Measurements from ENCODE around the gene TTYH3. TPM values are rescaled to one million over a fixed set of nuclear protein-coding genes. Genes with fewer than 3 reads are reported as not detected.

TTYH3 gene
- total RNA-seq, 1 donor from 2014 or later, result 324 TPM

DNA sequence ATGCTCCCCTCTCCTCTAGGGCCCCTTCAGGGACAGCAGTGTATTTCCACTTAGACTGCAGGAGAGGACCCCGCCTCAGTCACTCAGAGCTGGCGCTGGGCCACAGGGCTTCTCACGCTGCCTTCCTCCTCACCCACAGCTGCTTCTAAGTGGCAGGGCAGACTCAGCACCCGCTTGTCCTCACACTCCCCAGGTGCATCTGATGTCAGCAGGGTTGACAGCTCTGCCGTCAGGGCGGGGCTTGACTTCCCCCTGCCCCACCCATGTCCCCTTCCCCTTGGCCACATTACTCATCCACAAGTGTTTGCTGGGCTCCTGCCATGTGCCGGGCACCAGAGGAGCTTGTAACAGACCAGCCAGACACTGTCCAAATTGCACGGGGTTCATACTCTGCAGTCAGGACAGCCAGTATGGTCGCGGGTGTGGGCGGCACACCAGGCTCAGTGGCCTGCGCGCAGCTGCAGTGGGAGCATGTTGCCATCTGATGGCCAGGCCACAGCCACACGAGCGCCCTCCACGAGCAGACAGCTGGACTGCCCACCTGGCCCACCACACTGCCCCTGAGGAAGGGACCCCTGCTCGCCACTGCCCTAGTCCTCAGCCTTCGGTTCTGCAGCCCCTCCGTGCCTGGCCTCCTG is 29.3 kb upstream of the TTYH3 start:
- DNase-seq, result no peak
- Mint-ChIP-seq H3K27me3 (ENCODE audit: unreplicated experiment) (peaks cover 4% of the 10 kb centered on the region), H3K4me3 (ENCODE audit: unreplicated experiment) (no peak overlapping the region), H3K4me1 (ENCODE audit: low read depth, unreplicated experiment) (peaks cover 6% of the 10 kb centered on the region), H3K36me3 (ENCODE audit: unreplicated experiment) (no peaks in the 10 kb centered on the region), H3K9me3 (ENCODE audit: unreplicated experiment) (peaks cover 5% of the 10 kb centered on the region), H3K27ac (ENCODE audit: unreplicated experiment) (no peak overlapping the region)
- TF ChIP-seq, protein P1, sequence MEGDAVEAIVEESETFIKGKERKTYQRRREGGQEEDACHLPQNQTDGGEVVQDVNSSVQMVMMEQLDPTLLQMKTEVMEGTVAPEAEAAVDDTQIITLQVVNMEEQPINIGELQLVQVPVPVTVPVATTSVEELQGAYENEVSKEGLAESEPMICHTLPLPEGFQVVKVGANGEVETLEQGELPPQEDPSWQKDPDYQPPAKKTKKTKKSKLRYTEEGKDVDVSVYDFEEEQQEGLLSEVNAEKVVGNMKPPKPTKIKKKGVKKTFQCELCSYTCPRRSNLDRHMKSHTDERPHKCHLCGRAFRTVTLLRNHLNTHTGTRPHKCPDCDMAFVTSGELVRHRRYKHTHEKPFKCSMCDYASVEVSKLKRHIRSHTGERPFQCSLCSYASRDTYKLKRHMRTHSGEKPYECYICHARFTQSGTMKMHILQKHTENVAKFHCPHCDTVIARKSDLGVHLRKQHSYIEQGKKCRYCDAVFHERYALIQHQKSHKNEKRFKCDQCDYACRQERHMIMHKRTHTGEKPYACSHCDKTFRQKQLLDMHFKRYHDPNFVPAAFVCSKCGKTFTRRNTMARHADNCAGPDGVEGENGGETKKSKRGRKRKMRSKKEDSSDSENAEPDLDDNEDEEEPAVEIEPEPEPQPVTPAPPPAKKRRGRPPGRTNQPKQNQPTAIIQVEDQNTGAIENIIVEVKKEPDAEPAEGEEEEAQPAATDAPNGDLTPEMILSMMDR (IDR thresholded peaks at IDR 0.05; ENCODE audit: partially characterized antibody, unreplicated experiment), result no peak

DNA sequence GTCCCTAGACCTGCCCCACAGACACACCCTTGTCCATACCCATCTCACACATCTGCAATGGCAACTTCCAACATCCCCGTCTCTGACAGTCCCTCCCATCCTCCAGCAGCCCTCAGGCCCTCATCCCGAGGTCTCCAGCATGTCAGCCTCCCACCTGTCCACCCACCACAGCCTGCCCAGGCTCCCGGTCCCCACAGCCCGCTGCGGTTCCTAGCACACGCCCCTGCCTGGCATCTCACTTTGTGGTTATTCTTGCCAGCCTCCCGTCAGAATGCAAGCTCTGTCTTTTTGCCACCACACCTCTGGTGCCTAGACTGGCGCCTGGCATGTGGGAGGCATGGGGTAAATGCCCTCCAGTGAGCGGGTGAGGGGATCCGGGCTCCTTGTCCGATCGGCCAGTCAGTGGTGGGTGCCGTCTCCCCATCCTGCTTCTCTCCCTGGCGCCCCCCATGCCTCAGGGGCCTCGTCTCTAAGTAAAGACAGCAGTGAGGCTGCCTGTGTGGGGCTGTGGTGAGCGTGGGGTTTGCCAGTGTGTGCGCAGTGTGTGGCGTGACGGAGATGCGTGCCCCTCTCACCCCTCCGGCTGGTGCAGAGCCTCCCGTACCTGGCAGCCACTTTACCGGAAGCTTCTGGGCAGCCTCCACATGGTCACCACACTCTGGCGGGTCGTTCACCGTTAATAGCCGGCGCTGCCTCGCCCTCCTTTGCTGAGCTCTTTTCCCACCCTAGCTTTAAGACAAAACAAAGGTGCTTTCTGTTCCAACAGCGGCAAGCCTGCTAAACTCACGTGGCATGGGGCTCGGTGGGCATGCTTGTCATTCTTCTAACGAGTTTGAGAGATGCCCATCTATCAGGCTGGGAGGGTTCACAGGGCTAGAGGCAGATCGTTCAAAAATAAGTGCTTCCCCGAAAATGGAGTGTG is 28.5 kb upstream of the TTYH3 start:
- Mint-ChIP-seq H3K36me3 (ENCODE audit: unreplicated experiment) (no peaks in the 10 kb centered on the region), H3K9me3 (ENCODE audit: unreplicated experiment) (peaks cover 5% of the 10 kb centered on the region), H3K27ac (ENCODE audit: unreplicated experiment) (no peak overlapping the region), H3K4me1 (ENCODE audit: low read depth, unreplicated experiment) (peaks cover 8% of the 10 kb centered on the region), H3K4me3 (ENCODE audit: unreplicated experiment) (no peak overlapping the region), H3K27me3 (ENCODE audit: unreplicated experiment) (peaks cover 4% of the 10 kb centered on the region)
- DNase-seq, result no peak
- TF ChIP-seq, protein P1 (IDR thresholded peaks at IDR 0.05; ENCODE audit: partially characterized antibody, unreplicated experiment), result no peak

DNA sequence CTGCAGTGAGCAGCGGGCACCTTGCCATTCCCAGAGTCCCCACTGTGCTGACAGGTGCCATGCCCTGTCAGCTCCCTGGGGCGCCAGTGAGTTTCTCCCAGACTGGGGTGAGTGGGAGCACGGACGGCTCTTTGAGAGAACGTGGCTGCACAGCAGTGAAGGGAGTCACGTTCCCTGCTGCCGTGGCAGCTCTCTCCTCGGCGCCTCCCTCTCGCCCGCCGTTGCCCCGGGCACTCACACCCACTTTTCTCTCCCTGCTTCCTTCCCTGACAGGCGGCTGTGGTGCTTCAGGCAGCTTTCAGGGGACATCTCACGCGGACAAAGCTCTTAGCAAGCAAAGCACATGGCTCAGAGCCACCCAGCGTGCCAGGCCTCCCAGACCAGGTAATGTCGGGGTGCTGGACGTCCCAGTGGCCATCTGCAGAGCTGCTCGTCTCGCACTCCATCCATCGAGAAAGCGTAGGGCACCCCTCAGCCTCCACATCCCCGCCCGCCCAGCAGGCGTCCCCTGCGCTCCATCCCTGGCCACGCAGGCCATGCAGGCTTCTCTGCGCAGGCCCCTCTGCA is 27.1 kb upstream of the TTYH3 start:
- Mint-ChIP-seq H3K4me1 (ENCODE audit: low read depth, unreplicated experiment) (peaks cover 8% of the 10 kb centered on the region), H3K36me3 (ENCODE audit: unreplicated experiment) (no peaks in the 10 kb centered on the region), H3K27ac (ENCODE audit: unreplicated experiment) (no peak overlapping the region), H3K27me3 (ENCODE audit: unreplicated experiment) (peaks cover 2% of the 10 kb centered on the region), H3K4me3 (ENCODE audit: unreplicated experiment) (no peak overlapping the region), H3K9me3 (ENCODE audit: unreplicated experiment) (peaks cover 6% of the 10 kb centered on the region)
- no peak for DNase-seq
- TF ChIP-seq, protein P1 (IDR thresholded peaks at IDR 0.05; ENCODE audit: partially characterized antibody, unreplicated experiment), result no peak

- Mint-ChIP-seq H3K4me1 (ENCODE audit: low read depth, unreplicated experiment) (peaks cover 11% of the 10 kb centered on the region), H3K4me3 (ENCODE audit: unreplicated experiment) (no peak overlapping the region), H3K36me3 (ENCODE audit: unreplicated experiment) (no peaks in the 10 kb centered on the region), H3K9me3 (ENCODE audit: unreplicated experiment) (peaks cover 6% of the 10 kb centered on the region), H3K27me3 (ENCODE audit: unreplicated experiment) (peaks cover 2% of the 10 kb centered on the region), H3K27ac (ENCODE audit: unreplicated experiment) (no peak overlapping the region)
- TF ChIP-seq, protein P1 (IDR thresholded peaks at IDR 0.05; ENCODE audit: partially characterized antibody, unreplicated experiment), result no peak
- DNase-seq, result no peak
Observed at GRCh38 chr7:2605608-2606538, 25.9 kb upstream of the TTYH3 start.

Data from glutamatergic neuron (in vitro differentiated cells).